HG03135 (cell line): ENCODE measurements around the gene RGR.

Source experiments
- ATAC-seq: cut with Tn5 transposase; IDR thresholded peaks from one replicate; pipeline ENCODE4 v1.9.1; 2021; ENCODE audit warnings: mild to moderate bottlenecking, moderate library complexity; ENCODE audit not compliant: unreplicated experiment

The RGR gene

GRCh38 chr10:84244651-84245270 lies at the start of gene RGR:
Gene RGR, plus strand, starts transcription at chr10:84245053. Its CDS starts 38 bp downstream, at chr10:84245091.
- ATAC-seq: no peak

GRCh38 chr10:84196083-84196482 lies 48.8 kb upstream of the RGR start:
- ATAC-seq: no peak

GRCh38 chr10:84196941-84197340 lies 47.9 kb upstream of the RGR start:
- ATAC-seq: no peak

GRCh38 chr10:84197643-84198042 lies 47.2 kb upstream of the RGR start:
- no peak for ATAC-seq

- ATAC-seq: no peak
Observed at GRCh38 chr10:84198206-84198915, 46.5 kb upstream of the RGR start.

GRCh38 chr10:84200537-84201243 lies 44.2 kb upstream of the RGR start:
- no peak for ATAC-seq

- no peak for ATAC-seq
Observed at GRCh38 chr10:84201244-84201606, 43.6 kb upstream of the RGR start.

GRCh38 chr10:84201682-84202081 lies 43.2 kb upstream of the RGR start:
- ATAC-seq: no peak

GRCh38 chr10:84202349-84202748 lies 42.5 kb upstream of the RGR start:
- ATAC-seq: no peak

GRCh38 chr10:84204122-84204521 lies 40.7 kb upstream of the RGR start:
- peak; percentile 49 for ATAC-seq

- ATAC-seq: no peak
Observed at GRCh38 chr10:84204610-84205009, 40.2 kb upstream of the RGR start.

GRCh38 chr10:84205049-84205852 lies 39.6 kb upstream of the RGR start:
- ATAC-seq: peak; percentile 72

GRCh38 chr10:84205853-84206525 lies 38.9 kb upstream of the RGR start:
- ATAC-seq: no peak

GRCh38 chr10:84208023-84208422 lies 36.8 kb upstream of the RGR start:
- ATAC-seq: no peak

- ATAC-seq: no peak
Observed at GRCh38 chr10:84211566-84211965, 33.3 kb upstream of the RGR start.

- ATAC-seq: no peak
Observed at GRCh38 chr10:84212014-84212413, 32.8 kb upstream of the RGR start.

- ATAC-seq: no peak
Observed at GRCh38 chr10:84213076-84213475, 31.8 kb upstream of the RGR start.

- no peak for ATAC-seq
Observed at GRCh38 chr10:84214046-84214572, 30.7 kb upstream of the RGR start.

- peak; percentile 90 for ATAC-seq
Observed at GRCh38 chr10:84214612-84215235, 30.1 kb upstream of the RGR start.

GRCh38 chr10:84216834-84217233 lies 28.0 kb upstream of the RGR start:
- ATAC-seq: no peak
